GM19193 (cell line): ENCODE data around the gene RSPH9.

Source experiments
- POLR2A ChIP-seq: IDR thresholded peaks from 4 replicates; pipeline ENCODE4 v1.6.1; 2011; ENCODE audit not compliant: insufficient read depth, insufficient read length; ENCODE audit errors: extremely low read depth

Gene RSPH9

GRCh38 chr6:43671011-43671800, 26.4 kb downstream of the RSPH9 start:
- TF ChIP-seq POLR2A: no peak

GRCh38 chr6:43671801-43672690, 27.2 kb downstream of the RSPH9 start:
- TF ChIP-seq POLR2A: no peak

GRCh38 chr6:43673444-43674084, 28.7 kb downstream of the RSPH9 start:
- no peak for TF ChIP-seq POLR2A

GRCh38 chr6:43674291-43674690, 29.5 kb downstream of the RSPH9 start:
- no peak for TF ChIP-seq POLR2A

- no peak for TF ChIP-seq POLR2A
These were observed 30.1 kb downstream of the RSPH9 start for GRCh38 chr6:43674921-43675320.

GRCh38 chr6:43676962-43677606, 32.2 kb downstream of the RSPH9 start:
- TF ChIP-seq POLR2A: no peak

GRCh38 chr6:43677759-43678158, 32.9 kb downstream of the RSPH9 start:
- no peak for TF ChIP-seq POLR2A

- no peak for TF ChIP-seq POLR2A
These were observed 33.5 kb downstream of the RSPH9 start for GRCh38 chr6:43678341-43678740.

GRCh38 chr6:43679057-43679456, 34.2 kb downstream of the RSPH9 start:
- no peak for TF ChIP-seq POLR2A

- TF ChIP-seq POLR2A: no peak
These were observed 35.7 kb downstream of the RSPH9 start for GRCh38 chr6:43680308-43681200.

- no peak for TF ChIP-seq POLR2A
These were observed 36.5 kb downstream of the RSPH9 start for GRCh38 chr6:43681303-43681702.

GRCh38 chr6:43682724-43683429, 38.0 kb downstream of the RSPH9 start:
- TF ChIP-seq POLR2A: no peak
